B cell (primary cell): ENCODE data around the gene LILRB1. TPM values are rescaled to one million over a fixed set of nuclear protein-coding genes. Genes with fewer than 3 reads are reported as not detected.

Experiments
- ATAC-seq: fragments of 200-7000 bp; cut with Tn5 transposase; one replicate; pipeline ENCODE4 v1.10.0; 2021; ENCODE audit warnings: low read depth, mild to moderate bottlenecking, moderate number of reproducible peaks, moderate library complexity
- CTCF ChIA-PET: fragments of 350-600 bp; sonication (Branson Sonifier 250); formaldehyde crosslinking; loops from one replicate; lab custom pipeline; 2021; ENCODE audit warnings: antibody characterized with exemption, inconsistent platforms; lab: Charles Lee
- POLR2A ChIA-PET: fragments of 350-600 bp; sonication (Branson Sonifier 250); formaldehyde crosslinking; loops from one replicate; lab custom pipeline; 2021; ENCODE audit warnings: antibody characterized with exemption; lab: Charles Lee
- DNase-seq: peaks from one replicate; pipeline ENCODE4 v3.0.0; 2013
- H2AFZ ChIP-seq: 2 replicates; pipeline ENCODE4 v1.6.1; 2012; ENCODE audit warnings: mild to moderate bottlenecking, low read depth, low read length; ENCODE audit not compliant: insufficient read depth, poor library complexity, severe bottlenecking
- H3K27ac ChIP-seq, 2 donors: 1 replicate in 1 of 2; 2 replicates in 1 of 2; pipeline ENCODE4 v1.5.1; 2012 to 2013; ENCODE audit warnings: low read length in 2 of 2, mild to moderate bottlenecking in 2 of 2, moderate library complexity in 1 of 2
- H3K27me3 ChIP-seq, 4 experiments: fragments of 200-600 bp in 1 of 4; sonication (generic) in 1 of 4; replicated peaks in 1 of 4; 1 replicate in 2 of 4; 2 replicates in 2 of 4; pipeline versions ENCODE4 v1.6.1 to v1.7.0; 2013 to 2016; ENCODE audit warnings: low read length in 3 of 4, mild to moderate bottlenecking in 2 of 4, mixed read lengths in 1 of 4, moderate library complexity in 1 of 4; ENCODE audit not compliant: insufficient read depth in 4 of 4, control insufficient read depth in 3 of 4; ENCODE audit errors: control extremely low read depth in 1 of 4
- H3K36me3 ChIP-seq, 2 experiments: replicated peaks in 1 of 2; 1 replicate in 1 of 2; 2 replicates in 1 of 2; pipeline versions ENCODE4 v1.6.1 to v1.7.1; 2013; ENCODE audit warnings: low read length in 1 of 2; ENCODE audit not compliant: insufficient read depth in 2 of 2, control insufficient read depth in 1 of 2; ENCODE audit errors: control extremely low read depth in 1 of 2, extremely low read depth in 1 of 2
- H3K4me1 ChIP-seq, 2 donors: fragments of 200-600 bp in 1 of 2; sonication (generic) in 1 of 2; 1 replicate in 1 of 2; 2 replicates in 1 of 2; pipeline versions ENCODE4 v1.5.1 to v1.6.1; 2013 to 2017; ENCODE audit warnings: low read length in 2 of 2; ENCODE audit not compliant: control insufficient read depth in 2 of 2, insufficient read depth in 2 of 2
- H3K4me2 ChIP-seq: replicated peaks from 2 replicates; pipeline ENCODE3; 2012; ENCODE audit warnings: mild to moderate bottlenecking, low read depth, low read length; ENCODE audit not compliant: poor library complexity, severe bottlenecking
- H3K4me3 ChIP-seq, 5 experiments: fragments of 200-600 bp in 1 of 5; sonication (generic) in 1 of 5; 1 replicate in 3 of 5; 2 replicates in 2 of 5; pipeline versions ENCODE4 v1.5.1 to v1.7.0; 2011 to 2016; ENCODE audit warnings: low read length in 4 of 5, mild to moderate bottlenecking in 4 of 5, low read depth in 2 of 5, control low read depth in 1 of 5, moderate library complexity in 1 of 5; ENCODE audit not compliant: insufficient read depth in 1 of 5; ENCODE audit errors: control extremely low read depth in 1 of 5, extremely low read depth in 1 of 5
- H3K79me2 ChIP-seq: fragments of 200-600 bp; sonication (generic); one replicate; pipeline ENCODE4 v1.6.0; 2016; ENCODE audit warnings: low read length; ENCODE audit not compliant: control insufficient read depth, insufficient read depth
- H3K9ac ChIP-seq: fragments of 200-600 bp; sonication (generic); 2 replicates; pipeline ENCODE4 v1.6.1; 2017; ENCODE audit warnings: mild to moderate bottlenecking, low read length, moderate library complexity
- H3K9me3 ChIP-seq, 3 donors: one replicate each; pipeline versions ENCODE4 v1.6.1 to v1.7.1; 2013; ENCODE audit warnings: low read length in 2 of 3; ENCODE audit not compliant: control insufficient read depth in 2 of 3, insufficient read depth in 1 of 3; ENCODE audit errors: control extremely low read depth in 1 of 3
- H4K20me1 ChIP-seq: 2 replicates; pipeline ENCODE4 v1.6.0; 2012; ENCODE audit warnings: mild to moderate bottlenecking, low read length; ENCODE audit not compliant: insufficient read depth, control insufficient read depth, poor library complexity, severe bottlenecking
- H3K27ac Mint-ChIP-seq: one replicate; pipeline ENCODE4 v1.8.0; 2021; ENCODE audit warnings: mixed read lengths
- H3K27me3 Mint-ChIP-seq: one replicate; pipeline ENCODE4 v1.8.0; 2021; ENCODE audit warnings: mixed read lengths
- H3K4me1 Mint-ChIP-seq: one replicate; pipeline ENCODE4 v1.8.0; 2021; ENCODE audit warnings: mixed read lengths
- H3K4me3 Mint-ChIP-seq: one replicate; pipeline ENCODE4 v1.8.0; 2021; ENCODE audit warnings: mixed read lengths
- H3K9me3 Mint-ChIP-seq: one replicate; pipeline ENCODE4 v1.8.0; 2022; ENCODE audit warnings: mixed read lengths; ENCODE audit not compliant: insufficient read depth
- CTCF ChIP-seq: fragments of 200-600 bp; IDR thresholded peaks from one replicate; pipeline ENCODE4 v1.8.0; 2022; ENCODE audit warnings: antibody characterized with exemption, mild to moderate bottlenecking
- EZH2 ChIP-seq: IDR thresholded peaks from 2 replicates; pipeline ENCODE4 v1.6.1; 2012; ENCODE audit warnings: borderline replicate concordance, low read depth, mild to moderate bottlenecking, moderate library complexity, low read length; ENCODE audit not compliant: insufficient read depth, poor library complexity, severe bottlenecking
- WGBS: methylation state at CpG from one replicate; pipeline ENCODE4 v1.1.5; 2013; ENCODE audit warnings: missing lambda C conversion rate; ENCODE audit not compliant: insufficient coverage; 5-methylcytosine and 5-hydroxymethylcytosine counted together
- intact Hi-C: fragments of 100-400 bp; cut with micrococcal nuclease; formaldehyde crosslinking; loops from one replicate; pipeline ENCODE4 v1.10.0; 2022
- polyA plus RNA-seq: library from polyadenylated mRNA; depleted of rRNA; stranded (reverse); fragments of >200 nt; gene quantifications from 2 replicates; pipeline ENCODE4 v1.2.3, GENCODE V29; 2012
- total RNA-seq, 2 donors: library from RNA; stranded (reverse); fragments of 120-200 nt in 1 of 2; gene quantifications; 1 replicate in 1 of 2; 2 replicates in 1 of 2; pipeline versions ENCODE4 v1.2.3 to v1.2.4, GENCODE V29; 2013 to 2022

The LILRB1 gene
- total and polyA plus RNA-seq, 2 donors (not counting 1 experiment from before 2014, with no cell fraction given) = 138 to 170 TPM

GRCh38 chr19:54606891-54607784 is 23.1 kb upstream of the LILRB1 start:
- H3K9me3 ChIP-seq = peaks cover 0 to 4% (median 2%) of the 10 kb centered on the region in 3 donors
- no peaks in the 10 kb centered on the region for H3K36me3 ChIP-seq
- POLR2A ChIA-PET = no interaction called here
- H3K27ac ChIP-seq = no peak overlapping the region
- H3K79me2 ChIP-seq = no peaks in the 10 kb centered on the region
- DNase-seq (peak; percentile 28), ATAC-seq (peak; percentile 24)
- H3K27me3 ChIP-seq = no peaks in the 10 kb centered on the region
- H2AFZ ChIP-seq = no peak overlapping the region
- H3K9ac ChIP-seq = no peak overlapping the region
- H3K4me1 ChIP-seq = peaks cover 29 to 34% of the 10 kb centered on the region in 2 donors
- peak overlapping the region; percentile 44 for H3K27ac Mint-ChIP-seq
- CTCF ChIA-PET = no interaction called here
- intact Hi-C loops = no loop called here
- no peak overlapping the region for H3K4me3 ChIP-seq
- H3K9me3 Mint-ChIP-seq = peaks cover 4% of the 10 kb centered on the region
- WGBS = 48% methylated on average over 9 of the region's 16 CpGs
- H3K4me3 Mint-ChIP-seq = peak overlapping the region; percentile 52
- H4K20me1 ChIP-seq = no peaks in the 10 kb centered on the region
- TF ChIP-seq CTCF (no peak), EZH2 (no peak)
- peaks cover 34% of the 10 kb centered on the region for H3K4me1 Mint-ChIP-seq
- no peaks in the 10 kb centered on the region for H3K27me3 Mint-ChIP-seq
- H3K4me2 ChIP-seq = peak overlapping the region; percentile 37

- ChIA-PET CTCF (no interaction called here), POLR2A (no interaction called here)
- intact Hi-C loops = no loop called here
- Mint-ChIP-seq H3K9me3 (peaks cover 4% of the 10 kb centered on the region), H3K4me1 (peaks cover 41% of the 10 kb centered on the region), H3K4me3 (no peak overlapping the region), H3K27me3 (no peaks in the 10 kb centered on the region), H3K27ac (no peak overlapping the region)
- no peak for TF ChIP-seq CTCF
- no peak for TF ChIP-seq EZH2
- Histone ChIP-seq H3K4me1 (peaks cover 34 to 39% of the 10 kb centered on the region in 2 donors), H3K36me3 (no peaks in the 10 kb centered on the region), H3K27me3 (no peaks in the 10 kb centered on the region), H3K27ac (no peak overlapping the region), H2AFZ (no peak overlapping the region), H3K4me3 (no peak overlapping the region), H3K79me2 (no peaks in the 10 kb centered on the region), H3K9me3 (peaks cover 0 to 4% (median 2%) of the 10 kb centered on the region in 3 donors), H4K20me1 (no peaks in the 10 kb centered on the region), H3K4me2 (peak overlapping the region; percentile 37), H3K9ac (no peak overlapping the region)
- no peak for ATAC-seq
- no peak for DNase-seq
- 100% methylated on average over 2 of the region's 5 CpGs for WGBS
These were observed 22.5 kb upstream of the LILRB1 start for GRCh38 chr19:54607785-54608150.
